IMR-90 (cell line): ENCODE data around the gene SURF1. TPM values are rescaled to one million over a fixed set of nuclear protein-coding genes. Genes with fewer than 3 reads are reported as not detected.

Source experiments
- ATAC-seq: fragments of 200-7000 bp; cut with Tn5 transposase; 2 replicates; pipeline ENCODE4 v1.9.1; 2020; ENCODE audit warnings: low read depth, mild to moderate bottlenecking, moderate library complexity
- BruUV-seq: library from RNA; stranded (reverse); fragments of 400-500 nt; replicated peaks from 2 replicates; lab custom pipeline; 2021; lab: Mats Ljungman, UMichigan
- CTCF ChIA-PET: fragments of 300-600 bp; formaldehyde crosslinking; extraction: SDS; loops from one replicate; lab custom pipeline; 2021; ENCODE audit warnings: antibody characterized with exemption; lab: Yijun Ruan, JAX
- POLR2A ChIA-PET: fragments of 300-600 bp; sonication (Branson Sonifier 250); formaldehyde crosslinking; loops from one replicate; lab custom pipeline; 2022; ENCODE audit warnings: antibody characterized with exemption; ENCODE audit not compliant: unreplicated experiment; lab: Charles Lee
- DNase-seq: peaks from one replicate; pipeline ENCODE4 v3.0.0; 2013
- H2AFZ ChIP-seq: replicated peaks from 2 replicates; pipeline ENCODE3; 2013; ENCODE audit warnings: low read length, mild to moderate bottlenecking; ENCODE audit not compliant: poor library complexity
- H2AK5ac ChIP-seq: 2 replicates; pipeline ENCODE4 v1.6.1; 2013; ENCODE audit warnings: low read depth, low read length, inconsistent platforms
- H2AK9ac ChIP-seq: replicated peaks from 2 replicates; pipeline ENCODE3; 2013; ENCODE audit warnings: mild to moderate bottlenecking, low read depth, low read length, moderate library complexity; ENCODE audit not compliant: poor library complexity
- H2BK120ac ChIP-seq: 2 replicates; pipeline ENCODE4 v1.6.1; 2013; ENCODE audit warnings: low read depth, low read length, inconsistent platforms
- H2BK15ac ChIP-seq: 3 replicates; pipeline ENCODE4 v1.6.1; 2013; ENCODE audit warnings: low read depth, low read length, inconsistent platforms
- H2BK20ac ChIP-seq: 2 replicates; pipeline ENCODE4 v1.6.1; 2013; ENCODE audit warnings: low read depth, mild to moderate bottlenecking, inconsistent platforms, low read length, moderate library complexity
- H2BK5ac ChIP-seq: 2 replicates; pipeline ENCODE4 v1.6.1; 2013; ENCODE audit warnings: mild to moderate bottlenecking, low read depth, low read length, inconsistent platforms; ENCODE audit not compliant: poor library complexity, severe bottlenecking
- H3K14ac ChIP-seq: replicated peaks from 2 replicates; pipeline ENCODE4 v1.6.1; 2013; ENCODE audit warnings: low read depth, low read length, inconsistent platforms
- H3K18ac ChIP-seq: 2 replicates; pipeline ENCODE4 v1.6.1; 2013; ENCODE audit warnings: low read depth, low read length, control low read depth
- H3K23ac ChIP-seq: 2 replicates; pipeline ENCODE4 v1.6.1; 2013; ENCODE audit warnings: low read depth, low read length, inconsistent platforms
- H3K27ac ChIP-seq: 2 replicates; pipeline ENCODE4 v1.5.1; 2013; ENCODE audit warnings: mild to moderate bottlenecking, control low read depth, low read length; ENCODE audit not compliant: insufficient read depth
- H3K27me3 ChIP-seq: 2 replicates; pipeline ENCODE4 v1.6.1; 2013; ENCODE audit warnings: low read length; ENCODE audit not compliant: control insufficient read depth, insufficient read depth
- H3K36me3 ChIP-seq: 2 replicates; pipeline ENCODE4 v1.6.1; 2013; ENCODE audit warnings: low read length, mixed read lengths; ENCODE audit not compliant: control insufficient read depth, insufficient read depth
- H3K4ac ChIP-seq: 2 replicates; pipeline ENCODE4 v1.6.1; 2013; ENCODE audit warnings: low read depth, low read length, inconsistent platforms
- H3K4me1 ChIP-seq: 2 replicates; pipeline ENCODE4 v1.6.1; 2013; ENCODE audit warnings: low read length, mixed read lengths; ENCODE audit not compliant: control insufficient read depth, insufficient read depth
- H3K4me2 ChIP-seq: 2 replicates; pipeline ENCODE4 v1.6.1; 2013; ENCODE audit warnings: low read depth, mild to moderate bottlenecking, control low read depth, low read length, moderate library complexity
- H3K4me3 ChIP-seq: 2 replicates; pipeline ENCODE4 v1.5.1; 2013; ENCODE audit warnings: low read depth, mild to moderate bottlenecking, control low read depth, low read length, moderate library complexity; ENCODE audit not compliant: insufficient read depth
- H3K56ac ChIP-seq: 2 replicates; pipeline ENCODE4 v1.6.1; 2013; ENCODE audit warnings: low read length, inconsistent platforms; ENCODE audit not compliant: insufficient read depth; ENCODE audit errors: extremely low read depth
- H3K79me1 ChIP-seq, 2 experiments: 2 replicates each; pipeline ENCODE4 v1.6.1; 2013; ENCODE audit warnings: low read length in 2 of 2, inconsistent platforms in 1 of 2, low read depth in 1 of 2
- H3K9ac ChIP-seq: 2 replicates; pipeline ENCODE4 v1.6.1; 2013; ENCODE audit warnings: low read depth, low read length, control low read depth
- H3K9me1 ChIP-seq: 2 replicates; pipeline ENCODE4 v1.6.1; 2013; ENCODE audit warnings: low read length, inconsistent platforms; ENCODE audit not compliant: insufficient read depth
- H3K9me3 ChIP-seq: 2 replicates; pipeline ENCODE4 v1.6.1; 2013; ENCODE audit warnings: low read length; ENCODE audit not compliant: control insufficient read depth, insufficient read depth
- H4K20me1 ChIP-seq: 2 replicates; pipeline ENCODE4 v1.6.1; 2013; ENCODE audit warnings: low read length, inconsistent platforms; ENCODE audit not compliant: insufficient read depth
- H4K5ac ChIP-seq: 2 replicates; pipeline ENCODE4 v1.6.1; 2013; ENCODE audit warnings: mild to moderate bottlenecking, low read depth, low read length, control low read depth
- H4K8ac ChIP-seq, 2 experiments: 2 replicates each; pipeline ENCODE4 v1.6.1; 2013; ENCODE audit warnings: low read depth in 2 of 2, low read length in 2 of 2, control low read depth in 1 of 2, inconsistent platforms in 1 of 2
- H4K91ac ChIP-seq: 2 replicates; pipeline ENCODE4 v1.6.1; 2013; ENCODE audit warnings: low read depth, low read length, inconsistent platforms; ENCODE audit not compliant: insufficient read depth
- BHLHE40 ChIP-seq: fragments of 150-350 bp; IDR thresholded peaks from 2 replicates; pipeline ENCODE4 v1.6.1; 2016; ENCODE audit warnings: mild to moderate bottlenecking, low read depth, low read length
- CEBPB ChIP-seq: IDR thresholded peaks from 2 replicates; pipeline ENCODE4 v1.6.1; 2012; ENCODE audit warnings: low read depth, low read length, improper control_type of control experiment
- CHD1 ChIP-seq: IDR thresholded peaks from 2 replicates; pipeline ENCODE4 v1.6.1; 2012; ENCODE audit warnings: low read depth, low read length, improper control_type of control experiment
- CTCF ChIP-seq: conservative IDR thresholded peaks from 2 replicates; pipeline ENCODE4 v1.5.1; 2012; ENCODE audit warnings: mild to moderate bottlenecking, low read depth, low read length, improper control_type of control experiment
- ELK1 ChIP-seq: fragments of 150-350 bp; IDR thresholded peaks from 2 replicates; pipeline ENCODE4 v1.6.1; 2016; ENCODE audit warnings: low read depth, mild to moderate bottlenecking, low read length, moderate library complexity, borderline replicate concordance
- FOS ChIP-seq: fragments of 150-350 bp; IDR thresholded peaks from 2 replicates; pipeline ENCODE4 v1.6.1; 2016; ENCODE audit warnings: low read depth, low read length
- MAFK ChIP-seq: IDR thresholded peaks from 2 replicates; pipeline ENCODE4 v1.6.1; 2012; ENCODE audit warnings: low read depth, low read length, improper control_type of control experiment
- MAZ ChIP-seq: IDR thresholded peaks from 2 replicates; pipeline ENCODE4 v1.6.1; 2012; ENCODE audit warnings: low read depth, mild to moderate bottlenecking, low read length, improper control_type of control experiment, moderate library complexity, borderline replicate concordance
- MXI1 ChIP-seq: IDR thresholded peaks from 2 replicates; pipeline ENCODE4 v1.6.1; 2012; ENCODE audit warnings: low read depth, mild to moderate bottlenecking, low read length, moderate library complexity, borderline replicate concordance
- NFE2L2 ChIP-seq: fragments of 150-350 bp; IDR thresholded peaks from 2 replicates; pipeline ENCODE4 v1.6.1; 2016; ENCODE audit warnings: low read depth, mild to moderate bottlenecking, low read length
- POLR2A ChIP-seq: IDR thresholded peaks from 2 replicates; pipeline ENCODE4 v1.6.1; 2012; ENCODE audit warnings: mild to moderate bottlenecking, low read depth, low read length
- RAD21 ChIP-seq: IDR thresholded peaks from 2 replicates; pipeline ENCODE4 v1.6.1; 2012; ENCODE audit warnings: low read length, improper control_type of control experiment
- RCOR1 ChIP-seq: IDR thresholded peaks from 2 replicates; pipeline ENCODE4 v1.6.1; 2012; ENCODE audit warnings: mild to moderate bottlenecking, low read length, improper control_type of control experiment; ENCODE audit not compliant: insufficient replicate concordance
- RFX5 ChIP-seq: IDR thresholded peaks from 2 replicates; pipeline ENCODE4 v1.8.0; 2012; ENCODE audit warnings: low read depth, mild to moderate bottlenecking, low read length, moderate library complexity
- SMC3 ChIP-seq: fragments of 150-350 bp; IDR thresholded peaks from 2 replicates; pipeline ENCODE4 v1.6.1; 2016; ENCODE audit warnings: low read depth, mild to moderate bottlenecking, antibody characterized with exemption, low read length, moderate library complexity
- USF2 ChIP-seq: fragments of 150-350 bp; IDR thresholded peaks from 2 replicates; pipeline ENCODE4 v1.6.1; 2017; ENCODE audit warnings: mild to moderate bottlenecking, antibody characterized with exemption, low read length, low read depth
- WGBS, 2 experiments: methylation state at CpG; one replicate each; pipeline versions ENCODE4 v1.1.5 to v1.1.7; 2013; ENCODE audit warnings: missing lambda C conversion rate in 2 of 2; ENCODE audit not compliant: insufficient read length in 1 of 2; ENCODE audit errors: extremely low coverage in 2 of 2; 5-methylcytosine and 5-hydroxymethylcytosine counted together
- dilution Hi-C: fragments of 300-500 bp; cut with HindIII; formaldehyde crosslinking; loops from one replicate; pipeline ENCODE4 v1.14.3; 2018; ENCODE audit warnings: low sequenced_read_pairs; ENCODE audit not compliant: unreplicated experiment
- in situ Hi-C: fragments of 300-500 bp; cut with MboI; formaldehyde crosslinking; loops from 3 replicates; pipeline ENCODE4 v1.14.3; 2019; ENCODE audit warnings: low sequenced_read_pairs, inconsistent platforms, mixed read lengths
- intact Hi-C: fragments of 100-400 bp; cut with micrococcal nuclease; formaldehyde crosslinking; loops from 2 replicates; pipeline ENCODE4 v1.10.0; 2022
- polyA plus RNA-seq, 3 experiments: library from polyadenylated mRNA; depleted of rRNA; stranded (reverse); fragments of >200 nt; gene quantifications; 2 replicates each; pipeline ENCODE4 v1.2.3, GENCODE V29; 2012; ENCODE audit warnings: low replicate concordance in 1 of 3
- total RNA-seq: library from RNA; depleted of rRNA; stranded (reverse); fragments of >200 nt; gene quantifications from 2 replicates; pipeline ENCODE4 v1.2.3, GENCODE V29; 2012

Gene SURF1
- total and polyA plus RNA-seq, 2 of the 4 experiments (the other 2 are of a cell fraction): 15.1 to 24.5 TPM

GRCh38 chr9:133327834-133328484, 28.3 kb downstream of the SURF1 start:
- Histone ChIP-seq H2BK15ac (no peak overlapping the region), H4K5ac (no peak overlapping the region), H4K91ac (no peak overlapping the region), H3K4me1 (no peaks in the 10 kb centered on the region), H3K4ac (no peak overlapping the region), H3K4me3 (no peak overlapping the region), H3K23ac (no peak overlapping the region), H3K9ac (no peak overlapping the region), H3K18ac (no peak overlapping the region), H2BK120ac (no peak overlapping the region), H3K9me1 (no peaks in the 10 kb centered on the region), H4K20me1 (no peaks in the 10 kb centered on the region; the same call in 1 of the 2 replicates), H2AK9ac (no peak overlapping the region), H2BK20ac (no peak overlapping the region), H3K56ac (no peak overlapping the region), H2AK5ac (no peak overlapping the region), H3K36me3 (peaks cover 22% of the 10 kb centered on the region), H3K9me3 (no peaks in the 10 kb centered on the region), H2AFZ (no peak overlapping the region), H3K14ac (no peak overlapping the region), H3K27me3 (peaks cover 6% of the 10 kb centered on the region; the same call in 1 of the 2 replicates), H3K79me1 (peaks cover 1 to 2% of the 10 kb centered on the region in 2 experiments; a peak in 1 of 4 replicates), H2BK5ac (no peak overlapping the region), H3K4me2 (no peak overlapping the region), H3K27ac (no peak overlapping the region), H4K8ac (no peak overlapping the region)
- BruUV-seq: no TSS peak
- in situ Hi-C loops: no loop called here
- DNase-seq (no peak), ATAC-seq (no peak)
- dilution Hi-C loops: no loop called here
- WGBS, 2 experiments: 81% methylated on average over 3 of the region's 10 CpGs; no CpG with 5 or more reads in 1 of the 2 experiments
- POLR2A ChIA-PET: no interaction called here
- CTCF ChIA-PET: no interaction called here
- TF ChIP-seq USF2 (no peak), CTCF (no peak), FOS (no peak), POLR2A (no peak), BHLHE40 (no peak), MAFK (no peak), CHD1 (no peak), MXI1 (no peak), RFX5 (no peak), SMC3 (no peak), MAZ (no peak), ELK1 (no peak), CEBPB (no peak), RAD21 (no peak), RCOR1 (no peak), NFE2L2 (no peak)
- intact Hi-C loops: no loop called here
